NCI-H774 (cell line): Measurements from ENCODE around the gene SLC25A47.

Source experiments
- DNase-seq: peaks from one replicate; lab custom pipeline; 2025; lab: John Stamatoyannopoulos, UW

Gene SLC25A47

GRCh38 chr14:100348784-100349685 lies 25.9 kb downstream of the SLC25A47 start:
- peak; percentile 78 for DNase-seq

- DNase-seq, result no peak
These were observed 27.3 kb downstream of the SLC25A47 start for GRCh38 chr14:100350276-100350926.

- no peak for DNase-seq
These were observed 27.8 kb downstream of the SLC25A47 start for GRCh38 chr14:100350986-100351385.

- no peak for DNase-seq
These were observed 35.3 kb downstream of the SLC25A47 start for GRCh38 chr14:100358396-100358795.

GRCh38 chr14:100359111-100359510 lies 36.0 kb downstream of the SLC25A47 start:
- no peak for DNase-seq

- no peak for DNase-seq
These were observed 36.7 kb downstream of the SLC25A47 start for GRCh38 chr14:100359881-100360280.

GRCh38 chr14:100361626-100362025 lies 38.5 kb downstream of the SLC25A47 start:
- DNase-seq, result no peak

- peak; percentile 40 for DNase-seq
These were observed 39.3 kb downstream of the SLC25A47 start for GRCh38 chr14:100362311-100362927.

- DNase-seq, result peak; percentile 27
These were observed 39.9 kb downstream of the SLC25A47 start for GRCh38 chr14:100363053-100363452.

- DNase-seq, result no peak
These were observed 41.3 kb downstream of the SLC25A47 start for GRCh38 chr14:100364403-100364802.

GRCh38 chr14:100365741-100366140 lies 42.6 kb downstream of the SLC25A47 start:
- no peak for DNase-seq

GRCh38 chr14:100369019-100369418 lies 45.9 kb downstream of the SLC25A47 start:
- DNase-seq, result no peak

GRCh38 chr14:100370003-100370402 lies 46.9 kb downstream of the SLC25A47 start:
- DNase-seq, result no peak

GRCh38 chr14:100371773-100372172 lies 48.6 kb downstream of the SLC25A47 start:
- DNase-seq, result no peak

- DNase-seq, result no peak
These were observed 49.4 kb downstream of the SLC25A47 start for GRCh38 chr14:100372357-100373048.

GRCh38 chr14:100374270-100374669 lies 51.1 kb downstream of the SLC25A47 start:
- DNase-seq, result no peak

- DNase-seq, result no peak
These were observed 51.7 kb downstream of the SLC25A47 start for GRCh38 chr14:100374876-100375265.

GRCh38 chr14:100375266-100375962 lies 52.3 kb downstream of the SLC25A47 start:
- no peak for DNase-seq

- peak; percentile 96 for DNase-seq
These were observed 53.0 kb downstream of the SLC25A47 start, which contains the start of gene WDR25 for GRCh38 chr14:100375963-100376735. WDR25 (plus strand) TSS chr14:100376485.

GRCh38 chr14:100376751-100377171 lies 53.6 kb downstream of the SLC25A47 start:
- DNase-seq, result no peak
